B cell (primary cell): Measurements from ENCODE around the gene RPL37. TPM values are rescaled to one million over a fixed set of nuclear protein-coding genes. Genes with fewer than 3 reads are reported as not detected.

Experiments
- ATAC-seq: fragments of 200-7000 bp; cut with Tn5 transposase; one replicate; pipeline ENCODE4 v1.10.0; 2021; ENCODE audit warnings: low read depth, mild to moderate bottlenecking, moderate number of reproducible peaks, moderate library complexity
- CTCF ChIA-PET: fragments of 350-600 bp; sonication (Branson Sonifier 250); formaldehyde crosslinking; loops from one replicate; lab custom pipeline; 2021; ENCODE audit warnings: antibody characterized with exemption, inconsistent platforms; lab: Charles Lee
- POLR2A ChIA-PET: fragments of 350-600 bp; sonication (Branson Sonifier 250); formaldehyde crosslinking; loops from one replicate; lab custom pipeline; 2021; ENCODE audit warnings: antibody characterized with exemption; lab: Charles Lee
- DNase-seq: peaks from one replicate; pipeline ENCODE4 v3.0.0; 2013
- H2AFZ ChIP-seq: 2 replicates; pipeline ENCODE4 v1.6.1; 2012; ENCODE audit warnings: mild to moderate bottlenecking, low read depth, low read length; ENCODE audit not compliant: insufficient read depth, poor library complexity, severe bottlenecking
- H3K27ac ChIP-seq, 2 donors: 1 replicate in 1 of 2; 2 replicates in 1 of 2; pipeline ENCODE4 v1.5.1; 2012 to 2013; ENCODE audit warnings: low read length in 2 of 2, mild to moderate bottlenecking in 2 of 2, moderate library complexity in 1 of 2
- H3K27me3 ChIP-seq, 4 experiments: fragments of 200-600 bp in 1 of 4; sonication (generic) in 1 of 4; replicated peaks in 1 of 4; 1 replicate in 2 of 4; 2 replicates in 2 of 4; pipeline versions ENCODE4 v1.6.1 to v1.7.0; 2013 to 2016; ENCODE audit warnings: low read length in 3 of 4, mild to moderate bottlenecking in 2 of 4, mixed read lengths in 1 of 4, moderate library complexity in 1 of 4; ENCODE audit not compliant: insufficient read depth in 4 of 4, control insufficient read depth in 3 of 4; ENCODE audit errors: control extremely low read depth in 1 of 4
- H3K36me3 ChIP-seq, 2 experiments: replicated peaks in 1 of 2; 1 replicate in 1 of 2; 2 replicates in 1 of 2; pipeline versions ENCODE4 v1.6.1 to v1.7.1; 2013; ENCODE audit warnings: low read length in 1 of 2; ENCODE audit not compliant: insufficient read depth in 2 of 2, control insufficient read depth in 1 of 2; ENCODE audit errors: control extremely low read depth in 1 of 2, extremely low read depth in 1 of 2
- H3K4me1 ChIP-seq, 2 donors: fragments of 200-600 bp in 1 of 2; sonication (generic) in 1 of 2; 1 replicate in 1 of 2; 2 replicates in 1 of 2; pipeline versions ENCODE4 v1.5.1 to v1.6.1; 2013 to 2017; ENCODE audit warnings: low read length in 2 of 2; ENCODE audit not compliant: control insufficient read depth in 2 of 2, insufficient read depth in 2 of 2
- H3K4me2 ChIP-seq: replicated peaks from 2 replicates; pipeline ENCODE3; 2012; ENCODE audit warnings: mild to moderate bottlenecking, low read depth, low read length; ENCODE audit not compliant: poor library complexity, severe bottlenecking
- H3K4me3 ChIP-seq, 5 experiments: fragments of 200-600 bp in 1 of 5; sonication (generic) in 1 of 5; 1 replicate in 3 of 5; 2 replicates in 2 of 5; pipeline versions ENCODE4 v1.5.1 to v1.7.0; 2011 to 2016; ENCODE audit warnings: low read length in 4 of 5, mild to moderate bottlenecking in 4 of 5, low read depth in 2 of 5, control low read depth in 1 of 5, moderate library complexity in 1 of 5; ENCODE audit not compliant: insufficient read depth in 1 of 5; ENCODE audit errors: control extremely low read depth in 1 of 5, extremely low read depth in 1 of 5
- H3K79me2 ChIP-seq: fragments of 200-600 bp; sonication (generic); one replicate; pipeline ENCODE4 v1.6.0; 2016; ENCODE audit warnings: low read length; ENCODE audit not compliant: control insufficient read depth, insufficient read depth
- H3K9ac ChIP-seq: fragments of 200-600 bp; sonication (generic); 2 replicates; pipeline ENCODE4 v1.6.1; 2017; ENCODE audit warnings: mild to moderate bottlenecking, low read length, moderate library complexity
- H3K9me3 ChIP-seq, 3 donors: one replicate each; pipeline versions ENCODE4 v1.6.1 to v1.7.1; 2013; ENCODE audit warnings: low read length in 2 of 3; ENCODE audit not compliant: control insufficient read depth in 2 of 3, insufficient read depth in 1 of 3; ENCODE audit errors: control extremely low read depth in 1 of 3
- H4K20me1 ChIP-seq: 2 replicates; pipeline ENCODE4 v1.6.0; 2012; ENCODE audit warnings: mild to moderate bottlenecking, low read length; ENCODE audit not compliant: insufficient read depth, control insufficient read depth, poor library complexity, severe bottlenecking
- H3K27ac Mint-ChIP-seq: one replicate; pipeline ENCODE4 v1.8.0; 2021; ENCODE audit warnings: mixed read lengths
- H3K27me3 Mint-ChIP-seq: one replicate; pipeline ENCODE4 v1.8.0; 2021; ENCODE audit warnings: mixed read lengths
- H3K4me1 Mint-ChIP-seq: one replicate; pipeline ENCODE4 v1.8.0; 2021; ENCODE audit warnings: mixed read lengths
- H3K4me3 Mint-ChIP-seq: one replicate; pipeline ENCODE4 v1.8.0; 2021; ENCODE audit warnings: mixed read lengths
- H3K9me3 Mint-ChIP-seq: one replicate; pipeline ENCODE4 v1.8.0; 2022; ENCODE audit warnings: mixed read lengths; ENCODE audit not compliant: insufficient read depth
- CTCF ChIP-seq: fragments of 200-600 bp; IDR thresholded peaks from one replicate; pipeline ENCODE4 v1.8.0; 2022; ENCODE audit warnings: antibody characterized with exemption, mild to moderate bottlenecking
- EZH2 ChIP-seq: IDR thresholded peaks from 2 replicates; pipeline ENCODE4 v1.6.1; 2012; ENCODE audit warnings: borderline replicate concordance, low read depth, mild to moderate bottlenecking, moderate library complexity, low read length; ENCODE audit not compliant: insufficient read depth, poor library complexity, severe bottlenecking
- WGBS: methylation state at CpG from one replicate; pipeline ENCODE4 v1.1.5; 2013; ENCODE audit warnings: missing lambda C conversion rate; ENCODE audit not compliant: insufficient coverage; 5-methylcytosine and 5-hydroxymethylcytosine counted together
- intact Hi-C: fragments of 100-400 bp; cut with micrococcal nuclease; formaldehyde crosslinking; loops from one replicate; pipeline ENCODE4 v1.10.0; 2022
- polyA plus RNA-seq: library from polyadenylated mRNA; depleted of rRNA; stranded (reverse); fragments of >200 nt; gene quantifications from 2 replicates; pipeline ENCODE4 v1.2.3, GENCODE V29; 2012
- total RNA-seq, 2 donors: library from RNA; stranded (reverse); fragments of 120-200 nt in 1 of 2; gene quantifications; 1 replicate in 1 of 2; 2 replicates in 1 of 2; pipeline versions ENCODE4 v1.2.3 to v1.2.4, GENCODE V29; 2013 to 2022

The RPL37 gene
- total and polyA plus RNA-seq, 2 donors (not counting 1 experiment from before 2014, with no cell fraction given), result 173 to 2,240 TPM

- Histone ChIP-seq H3K27me3 (no peaks in the 10 kb centered on the region), H3K9me3 (no peaks in the 10 kb centered on the region), H3K36me3 (peaks cover 31 to 69% of the 10 kb centered on the region in 2 experiments), H3K4me2 (no peak overlapping the region), H3K27ac (no peak overlapping the region), H3K4me3 (no peak overlapping the region), H2AFZ (no peak overlapping the region), H4K20me1 (peaks cover 42% of the 10 kb centered on the region), H3K4me1 (peaks cover 15 to 16% of the 10 kb centered on the region in 2 donors), H3K79me2 (no peaks in the 10 kb centered on the region), H3K9ac (no peak overlapping the region)
- Mint-ChIP-seq H3K9me3 (no peaks in the 10 kb centered on the region), H3K4me1 (peaks cover 33% of the 10 kb centered on the region), H3K27me3 (no peaks in the 10 kb centered on the region), H3K4me3 (no peak overlapping the region), H3K27ac (no peak overlapping the region)
- WGBS, result 95% methylated on average over 3 of the region's 13 CpGs
- ChIA-PET CTCF (no interaction called here), POLR2A (no interaction called here)
- DNase-seq (no peak), ATAC-seq (no peak)
- TF ChIP-seq CTCF, result no peak
- TF ChIP-seq EZH2, result no peak
- intact Hi-C loops, result loop anchor here (5.0 to 10.0 kb wide), 2 partner anchors 795 to 1092 kb away; no protein-coding TSS in a partner anchor
Measured at GRCh38 chr5:40829748-40830533, 5.1 kb downstream of the RPL37 start.
